Gastroesophageal sphincter (tissue), 4 donors: Measurements from ENCODE around the gene CAMK2B. TPM values are rescaled to one million over a fixed set of nuclear protein-coding genes. Genes with fewer than 3 reads are reported as not detected.

Experiments
- ATAC-seq: fragments of 150-250 bp; one replicate; pipeline ENCODE4 v1.9.1; 2016; ENCODE audit warnings: mild to moderate bottlenecking, moderate library complexity
- H3K27ac ChIP-seq, 4 donors: fragments of 200-600 bp; sonication (generic) in 3 of 4; 1 replicate in 3 of 4; 2 replicates in 1 of 4; pipeline ENCODE4 v1.5.1; 2016 to 2019
- H3K27me3 ChIP-seq: fragments of 200-600 bp; sonication (generic); one replicate; pipeline ENCODE4 v1.5.1; 2019
- H3K36me3 ChIP-seq, 2 donors: fragments of 200-600 bp; sonication (generic); one replicate each; pipeline ENCODE4 v1.5.1; 2019; ENCODE audit warnings: control low read depth in 1 of 2
- H3K4me1 ChIP-seq, 3 donors: fragments of 200-600 bp; sonication (generic); 1 replicate in 2 of 3; 2 replicates in 1 of 3; pipeline ENCODE4 v1.5.1; 2016 to 2019; ENCODE audit warnings: control low read depth in 2 of 3
- H3K4me3 ChIP-seq, 2 donors: fragments of 200-600 bp; sonication (generic); one replicate each; pipeline ENCODE4 v1.5.1; 2019; ENCODE audit warnings: mild to moderate bottlenecking in 1 of 2, moderate library complexity in 1 of 2
- H3K9me3 ChIP-seq, 3 donors: fragments of 200-600 bp; sonication (generic); one replicate each; pipeline ENCODE4 v1.5.1; 2017 to 2019; ENCODE audit warnings: control low read depth in 2 of 3
- CTCF ChIP-seq, 4 experiments: fragments of 200-600 bp in 2 of 4; fragments of 450-650 bp in 2 of 4; sonication (generic) in 1 of 4; IDR thresholded peaks; one replicate each; pipeline ENCODE4 v1.5.1; 2017 to 2019; ENCODE audit warnings: antibody characterized with exemption in 4 of 4, mild to moderate bottlenecking in 2 of 4, moderate library complexity in 2 of 4
- EP300 ChIP-seq: sonication (generic); formaldehyde crosslinking; IDR thresholded peaks from one replicate; pipeline ENCODE4 v1.6.1; 2017; ENCODE audit warnings: antibody characterized with exemption, mild to moderate bottlenecking
- POLR2A ChIP-seq, 2 donors: fragments of 450-650 bp; IDR thresholded peaks; one replicate each; pipeline ENCODE4 v1.6.1; 2017; ENCODE audit warnings: antibody characterized with exemption in 2 of 2, mild to moderate bottlenecking in 2 of 2, moderate library complexity in 1 of 2
- POLR2AphosphoS5 ChIP-seq: sonication (generic); formaldehyde crosslinking; IDR thresholded peaks from one replicate; pipeline ENCODE4 v1.6.1; 2017; ENCODE audit warnings: antibody characterized with exemption
- WGBS, 2 donors: methylation state at CpG; one replicate each; pipeline ENCODE4 v1.1.5; 2018; ENCODE audit warnings: low coverage in 1 of 2; 5-methylcytosine and 5-hydroxymethylcytosine counted together
- total RNA-seq, 4 donors: library from RNA; depleted of rRNA; stranded (reverse); fragments of >200 nt; gene quantifications; one replicate each; pipeline ENCODE4 v1.1.0, GENCODE V29; 2016

The CAMK2B gene
- total RNA-seq, 4 donors from 2014 or later = 0.27 to 1.5 (median 0.81) TPM

- ATAC-seq = no peak
- 80% methylated on average over 1 of the region's 17 CpGs; no CpG with 5 or more reads in 1 of the 2 donors for WGBS, 2 donors
Observed at GRCh38 chr7:44238116-44238695, 87.2 kb downstream of the CAMK2B start.

GRCh38 chr7:44237696-44238095, 87.7 kb downstream of the CAMK2B start:
- Histone ChIP-seq H3K27me3 (no peaks in the 10 kb centered on the region), H3K36me3 (no peaks in the 10 kb centered on the region), H3K9me3 (no peaks in the 10 kb centered on the region), H3K4me3 (no peak overlapping the region), H3K27ac (no peak overlapping the region), H3K4me1 (peaks cover 0 to 9% (median 2%) of the 10 kb centered on the region in 3 donors)
- no peak for ATAC-seq
- WGBS, 2 donors = no CpG with 5 or more reads among the region's 10 CpGs
- no peak for TF ChIP-seq POLR2A (IDR thresholded peaks at IDR 0.05)
- TF ChIP-seq CTCF (IDR thresholded peaks at IDR 0.05) = no peak
- TF ChIP-seq POLR2AphosphoS5 = no peak
- TF ChIP-seq EP300 = no peak

More at GRCh38 chr7:44238116-44238695, 87.2 kb downstream of the CAMK2B start:
- Histone ChIP-seq H3K36me3 (no peaks in the 10 kb centered on the region), H3K4me1 (peaks cover 0 to 9% (median 2%) of the 10 kb centered on the region in 3 donors), H3K27me3 (no peaks in the 10 kb centered on the region), H3K9me3 (no peaks in the 10 kb centered on the region), H3K4me3 (no peak overlapping the region), H3K27ac (no peak overlapping the region)
- TF ChIP-seq POLR2A (IDR thresholded peaks at IDR 0.05) (no peak), POLR2AphosphoS5 (no peak), EP300 (no peak), CTCF (IDR thresholded peaks at IDR 0.05) (no peak)

GRCh38 chr7:44236333-44236728, 89.1 kb downstream of the CAMK2B start:
- TF ChIP-seq POLR2AphosphoS5 = no peak
- no peak for TF ChIP-seq EP300
- no peak for TF ChIP-seq CTCF (IDR thresholded peaks at IDR 0.05)
- TF ChIP-seq POLR2A (IDR thresholded peaks at IDR 0.05) = no peak
- no peaks in the 10 kb centered on the region for H3K9me3 ChIP-seq
- no peaks in the 10 kb centered on the region for H3K27me3 ChIP-seq
- no peak overlapping the region for H3K4me3 ChIP-seq
- H3K36me3 ChIP-seq = no peaks in the 10 kb centered on the region
- H3K4me1 ChIP-seq = peaks cover 0 to 6% (median 2%) of the 10 kb centered on the region in 3 donors
- no peak overlapping the region for H3K27ac ChIP-seq
- ATAC-seq = no peak
- WGBS, 2 donors = 72% methylated on average over 3 of the region's 4 CpGs; no CpG with 5 or more reads in 1 of the 2 donors

- WGBS, 2 donors = 87% methylated on average over 6 of the region's 22 CpGs; no CpG with 5 or more reads in 1 of the 2 donors
- Histone ChIP-seq H3K9me3 (no peaks in the 10 kb centered on the region), H3K4me3 (no peak overlapping the region), H3K27me3 (no peaks in the 10 kb centered on the region), H3K27ac (no peak overlapping the region), H3K4me1 (peaks cover 0 to under 1% (median 0%) of the 10 kb centered on the region in 3 donors), H3K36me3 (no peaks in the 10 kb centered on the region)
- TF ChIP-seq EP300 = no peak
- TF ChIP-seq POLR2A (IDR thresholded peaks at IDR 0.05) = no peak
- TF ChIP-seq POLR2AphosphoS5 = no peak
- TF ChIP-seq CTCF (IDR thresholded peaks at IDR 0.05) = no peak
- no peak for ATAC-seq
Observed at GRCh38 chr7:44235582-44236332, 89.6 kb downstream of the CAMK2B start.

- Histone ChIP-seq H3K4me3 (no peak overlapping the region), H3K9me3 (no peaks in the 10 kb centered on the region), H3K4me1 (no peaks in the 10 kb centered on the region), H3K27me3 (no peaks in the 10 kb centered on the region), H3K27ac (no peak overlapping the region), H3K36me3 (no peaks in the 10 kb centered on the region)
- no peak for TF ChIP-seq POLR2AphosphoS5
- no peak for TF ChIP-seq EP300
- TF ChIP-seq CTCF (IDR thresholded peaks at IDR 0.05) = no peak
- no peak for TF ChIP-seq POLR2A (IDR thresholded peaks at IDR 0.05)
- no CpG with 5 or more reads among the region's 8 CpGs for WGBS, 2 donors
- no peak for ATAC-seq
Observed at GRCh38 chr7:44235066-44235465, 90.3 kb downstream of the CAMK2B start.
